Osteocyte (in vitro differentiated cells): Measurements from ENCODE around the gene OPRL1. TPM values are rescaled to one million over a fixed set of nuclear protein-coding genes. Genes with fewer than 3 reads are reported as not detected.

ENCODE experiments used
- DNase-seq: peaks from one replicate; pipeline ENCODE4 v3.0.0; 2021; ENCODE audit warnings: mixed read lengths; ENCODE audit not compliant: unreplicated experiment; ENCODE audit errors: extremely low spot score
- H3K27ac Mint-ChIP-seq: one replicate; pipeline ENCODE4 v1.8.0; 2021; ENCODE audit warnings: mild to moderate bottlenecking, mixed read lengths; ENCODE audit not compliant: unreplicated experiment
- H3K27me3 Mint-ChIP-seq: one replicate; pipeline ENCODE4 v1.8.0; 2021; ENCODE audit warnings: mixed read lengths; ENCODE audit not compliant: unreplicated experiment
- H3K36me3 Mint-ChIP-seq: one replicate; pipeline ENCODE4 v1.8.0; 2021; ENCODE audit warnings: mixed read lengths; ENCODE audit not compliant: unreplicated experiment
- H3K4me1 Mint-ChIP-seq: one replicate; pipeline ENCODE4 v1.8.0; 2021; ENCODE audit warnings: mixed read lengths; ENCODE audit not compliant: unreplicated experiment
- H3K4me3 Mint-ChIP-seq: one replicate; pipeline ENCODE4 v1.8.0; 2021; ENCODE audit warnings: mild to moderate bottlenecking, moderate library complexity, mixed read lengths; ENCODE audit not compliant: unreplicated experiment
- H3K9me3 Mint-ChIP-seq: one replicate; pipeline ENCODE4 v1.8.0; 2021; ENCODE audit warnings: mixed read lengths; ENCODE audit not compliant: unreplicated experiment
- CTCF ChIP-seq: fragments of 200-600 bp; sonication (generic); IDR thresholded peaks from 2 replicates; pipeline ENCODE4 v1.5.0; 2021; ENCODE audit warnings: antibody characterized with exemption, mild to moderate bottlenecking, moderate library complexity
- total RNA-seq: library from RNA; stranded (reverse); gene quantifications from 2 replicates; pipeline ENCODE4 v1.2.1, GENCODE V29; 2021

The OPRL1 gene
- total RNA-seq, 1 donor from 2014 or later = 2.1 TPM

DNA sequence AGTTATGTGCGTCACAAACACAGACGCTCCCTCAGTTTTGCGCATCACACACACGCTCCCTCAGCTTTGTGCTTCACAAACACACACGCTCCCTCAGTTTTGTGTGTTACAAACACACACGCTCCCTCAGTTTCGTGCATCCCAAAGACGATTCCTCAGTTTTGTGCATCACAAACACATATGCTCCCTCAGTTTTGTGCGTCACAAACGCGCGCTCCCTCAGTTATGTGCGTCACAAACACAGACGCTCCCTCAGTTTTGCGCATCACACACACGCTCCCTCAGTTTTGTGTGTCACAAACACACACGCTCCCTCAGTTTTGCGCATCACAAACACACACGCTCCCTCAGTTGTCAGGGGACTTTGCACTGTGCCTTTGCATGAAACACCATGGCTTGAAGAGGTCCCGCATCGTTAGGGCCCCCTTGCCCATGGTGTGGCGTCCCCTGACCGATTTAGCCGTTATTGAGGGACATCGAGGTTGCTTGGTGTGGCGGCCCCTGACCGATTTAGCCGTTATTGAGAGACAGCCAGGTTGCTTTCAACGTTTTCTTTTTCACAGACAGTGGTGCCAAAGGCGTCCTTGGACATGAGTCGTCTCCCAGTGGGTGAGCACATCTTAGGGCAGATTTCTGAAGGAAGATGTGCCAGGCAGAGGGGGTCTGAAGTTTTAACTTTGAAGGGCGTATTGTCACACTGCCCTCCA is 56.3 kb downstream of the OPRL1 start:
- Mint-ChIP-seq H3K9me3 (no peaks in the 10 kb centered on the region), H3K27me3 (peaks cover 16% of the 10 kb centered on the region), H3K27ac (no peak overlapping the region), H3K36me3 (no peaks in the 10 kb centered on the region), H3K4me1 (no peaks in the 10 kb centered on the region), H3K4me3 (no peak overlapping the region)
- TF ChIP-seq CTCF = no peak
- DNase-seq = no peak

DNA sequence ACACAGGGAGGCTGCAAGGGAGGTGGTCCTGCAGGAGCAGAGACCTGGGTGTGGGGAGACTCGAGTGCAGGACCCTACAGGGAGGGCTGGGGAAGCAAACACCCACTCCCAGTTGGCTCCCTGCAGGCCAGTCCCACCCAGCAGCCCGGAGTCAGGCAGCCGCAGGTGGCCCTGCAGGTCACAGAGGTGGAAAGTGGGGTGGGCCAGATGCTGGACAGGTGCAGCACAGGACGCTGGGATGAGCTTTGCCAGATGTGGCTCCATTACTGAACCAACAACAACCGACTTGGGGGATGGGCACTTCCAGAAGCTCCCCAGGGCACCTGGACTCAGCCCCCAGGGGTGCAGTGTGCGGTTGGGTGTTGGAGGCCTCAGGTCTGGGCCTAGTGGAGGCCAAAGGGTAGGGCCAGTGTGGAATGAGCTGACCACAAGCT is 57.7 kb downstream of the OPRL1 start:
- no peak overlapping the region for H3K4me3 Mint-ChIP-seq
- H3K27me3 Mint-ChIP-seq = peaks cover 23% of the 10 kb centered on the region
- H3K4me1 Mint-ChIP-seq = no peaks in the 10 kb centered on the region
- TF ChIP-seq CTCF = no peak
- H3K27ac Mint-ChIP-seq = no peak overlapping the region
- DNase-seq = no peak
- H3K9me3 Mint-ChIP-seq = no peaks in the 10 kb centered on the region
- H3K36me3 Mint-ChIP-seq = no peaks in the 10 kb centered on the region

DNA sequence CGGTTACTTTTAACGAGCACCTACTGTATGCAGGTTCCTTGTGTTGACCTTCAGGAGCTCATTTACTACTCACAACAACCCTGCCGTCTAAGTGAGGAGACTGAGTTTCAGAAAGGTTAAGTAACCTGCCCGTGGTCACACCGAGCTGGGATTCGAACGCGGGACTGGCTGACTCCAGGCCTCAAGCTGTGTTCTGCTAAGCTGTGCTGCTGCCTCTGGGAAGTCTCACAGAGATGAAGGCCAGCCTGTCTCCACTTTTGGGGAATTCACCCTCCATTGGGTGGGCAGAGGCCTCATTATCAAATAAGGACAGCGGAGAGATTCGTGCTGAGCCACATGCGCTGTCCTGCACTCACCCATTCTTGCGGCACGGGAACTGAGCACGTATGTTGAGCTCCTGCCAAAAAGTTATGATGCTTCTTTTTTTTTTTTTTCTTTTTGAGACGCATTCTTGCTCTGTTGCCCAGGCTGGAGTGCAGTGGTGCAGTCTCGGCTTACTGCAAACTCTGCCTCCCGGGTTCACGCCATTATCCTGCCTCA is 58.5 kb downstream of the OPRL1 start:
- no peak for TF ChIP-seq CTCF
- Mint-ChIP-seq H3K27ac (no peak overlapping the region), H3K4me3 (no peak overlapping the region), H3K4me1 (no peaks in the 10 kb centered on the region), H3K36me3 (no peaks in the 10 kb centered on the region), H3K9me3 (no peaks in the 10 kb centered on the region), H3K27me3 (peaks cover 29% of the 10 kb centered on the region)
- no peak for DNase-seq

GRCh38 chr20:64139199-64140060 is 59.5 kb downstream of the OPRL1 start:
- H3K27ac Mint-ChIP-seq = no peak overlapping the region
- H3K27me3 Mint-ChIP-seq = peaks cover 29% of the 10 kb centered on the region
- TF ChIP-seq CTCF = no peak
- no peaks in the 10 kb centered on the region for H3K4me1 Mint-ChIP-seq
- H3K9me3 Mint-ChIP-seq = peaks cover 3% of the 10 kb centered on the region
- DNase-seq = no peak
- H3K4me3 Mint-ChIP-seq = no peak overlapping the region
- H3K36me3 Mint-ChIP-seq = no peaks in the 10 kb centered on the region
